HL-60 (cell line): ENCODE results near the gene MPHOSPH8.

Experiments used
- SPI1 ChIP-seq: IDR thresholded peaks from 2 replicates; pipeline ENCODE4 v1.6.1; 2012; ENCODE audit warnings: low read depth, mild to moderate bottlenecking, borderline replicate concordance
- TF ChIP-seq, protein P1 (sequence below): IDR thresholded peaks from one replicate; pipeline ENCODE4 v1.5.1; 2011; ENCODE audit warnings: low read length, control low read depth, inconsistent platforms; ENCODE audit not compliant: insufficient read depth

DNA sequence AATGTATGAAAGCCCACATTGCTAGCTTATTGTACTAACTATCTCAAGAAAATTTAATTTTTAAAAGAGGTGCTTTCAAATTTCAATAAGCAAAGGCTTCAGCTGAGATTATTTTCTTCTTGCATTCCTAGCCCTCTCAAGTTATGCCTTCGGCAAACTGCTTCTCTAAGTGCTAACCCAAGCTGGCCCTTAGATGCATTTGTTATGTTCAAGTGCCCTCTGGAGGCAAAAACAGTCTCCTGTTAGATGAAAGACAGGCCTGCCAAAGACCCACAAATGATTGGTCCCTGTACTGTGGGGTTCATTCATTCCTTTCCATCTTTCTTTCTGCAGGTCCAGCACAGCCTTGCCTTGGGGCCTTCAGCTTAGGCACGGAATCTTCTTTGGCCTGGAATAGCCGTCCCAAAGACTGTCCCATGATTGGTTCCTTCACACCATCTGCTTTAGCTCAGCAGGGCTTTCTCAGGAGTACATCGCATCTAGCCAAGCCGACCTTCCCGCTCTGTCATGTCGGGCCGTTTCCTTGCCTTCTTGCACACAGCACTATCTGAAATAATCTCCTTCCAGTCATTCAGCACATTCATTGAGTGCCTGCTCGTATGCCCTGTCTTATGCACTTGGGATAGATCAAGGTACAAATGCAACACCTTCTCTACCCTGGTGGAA is 45.7 kb upstream of the MPHOSPH8 start:
- TF ChIP-seq, protein P1, sequence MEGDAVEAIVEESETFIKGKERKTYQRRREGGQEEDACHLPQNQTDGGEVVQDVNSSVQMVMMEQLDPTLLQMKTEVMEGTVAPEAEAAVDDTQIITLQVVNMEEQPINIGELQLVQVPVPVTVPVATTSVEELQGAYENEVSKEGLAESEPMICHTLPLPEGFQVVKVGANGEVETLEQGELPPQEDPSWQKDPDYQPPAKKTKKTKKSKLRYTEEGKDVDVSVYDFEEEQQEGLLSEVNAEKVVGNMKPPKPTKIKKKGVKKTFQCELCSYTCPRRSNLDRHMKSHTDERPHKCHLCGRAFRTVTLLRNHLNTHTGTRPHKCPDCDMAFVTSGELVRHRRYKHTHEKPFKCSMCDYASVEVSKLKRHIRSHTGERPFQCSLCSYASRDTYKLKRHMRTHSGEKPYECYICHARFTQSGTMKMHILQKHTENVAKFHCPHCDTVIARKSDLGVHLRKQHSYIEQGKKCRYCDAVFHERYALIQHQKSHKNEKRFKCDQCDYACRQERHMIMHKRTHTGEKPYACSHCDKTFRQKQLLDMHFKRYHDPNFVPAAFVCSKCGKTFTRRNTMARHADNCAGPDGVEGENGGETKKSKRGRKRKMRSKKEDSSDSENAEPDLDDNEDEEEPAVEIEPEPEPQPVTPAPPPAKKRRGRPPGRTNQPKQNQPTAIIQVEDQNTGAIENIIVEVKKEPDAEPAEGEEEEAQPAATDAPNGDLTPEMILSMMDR = peak; percentile 18
- TF ChIP-seq SPI1 = no peak
